Activated CD4-positive, alpha-beta T cell treated with anti-CD3 and anti-CD28 coated beads, Interleukin-2, Interleukin-4, amounts not matched to agents 100 ng/mL and 50 ng/mL, durations not matched to agents 16 hours and 8 hours (primary cell): Measurements from ENCODE around the gene SERTAD1.

Source experiments
- DNase-seq: peaks from one replicate; pipeline ENCODE4 v3.0.0-alpha.2; 2020; ENCODE audit warnings: low spot score

The SERTAD1 gene

GRCh38 chr19:40400559-40400958, 25.2 kb downstream of the SERTAD1 start:
- no peak for DNase-seq

- peak; percentile 49 for DNase-seq
These were observed 27.2 kb downstream of the SERTAD1 start for GRCh38 chr19:40398417-40399131.

- no peak for DNase-seq
These were observed 28.3 kb downstream of the SERTAD1 start for GRCh38 chr19:40397568-40397906.

- DNase-seq = no peak
These were observed 28.8 kb downstream of the SERTAD1 start for GRCh38 chr19:40396886-40397567.

GRCh38 chr19:40395956-40396355, 29.8 kb downstream of the SERTAD1 start:
- DNase-seq = no peak

- DNase-seq = no peak
These were observed 31.0 kb downstream of the SERTAD1 start for GRCh38 chr19:40394816-40395210.

- no peak for DNase-seq
These were observed 31.6 kb downstream of the SERTAD1 start for GRCh38 chr19:40393894-40394815.

- DNase-seq = no peak
These were observed 32.8 kb downstream of the SERTAD1 start for GRCh38 chr19:40392894-40393517.

- no peak for DNase-seq
These were observed 33.7 kb downstream of the SERTAD1 start for GRCh38 chr19:40392123-40392522.

GRCh38 chr19:40390084-40390742, 35.6 kb downstream of the SERTAD1 start, which contains the start of gene HIPK4:
Gene HIPK4, minus strand, starts transcription at chr19:40390181. Its CDS starts 279 bp downstream, at chr19:40389902.
- no peak for DNase-seq

GRCh38 chr19:40389404-40390083, 36.2 kb downstream of the SERTAD1 start:
- DNase-seq = no peak

GRCh38 chr19:40388481-40388880, 37.3 kb downstream of the SERTAD1 start:
- DNase-seq = no peak

- no peak for DNase-seq
These were observed 38.6 kb downstream of the SERTAD1 start for GRCh38 chr19:40387155-40387554.

- no peak for DNase-seq
These were observed 42.0 kb downstream of the SERTAD1 start for GRCh38 chr19:40383668-40384248.

GRCh38 chr19:40381321-40381720, 44.5 kb downstream of the SERTAD1 start:
- no peak for DNase-seq

- no peak for DNase-seq
These were observed 45.4 kb downstream of the SERTAD1 start for GRCh38 chr19:40380199-40381037.

GRCh38 chr19:40379446-40380198, 46.2 kb downstream of the SERTAD1 start:
- no peak for DNase-seq

- no peak for DNase-seq
These were observed 47.3 kb downstream of the SERTAD1 start for GRCh38 chr19:40378509-40378908.

GRCh38 chr19:40377876-40378385, 47.9 kb downstream of the SERTAD1 start:
- no peak for DNase-seq
